Posterior vena cava (tissue), 2 donors: Measurements from ENCODE around the gene NPFFR1. TPM values are rescaled to one million over a fixed set of nuclear protein-coding genes. Genes with fewer than 3 reads are reported as not detected.
"Not testable (repeated sequence)": the region's sequence is repeated elsewhere in the genome, so short reads cannot be mapped to it uniquely, and the experiment has no call there.

Experiments used
- DNase-seq: peaks from one replicate; pipeline ENCODE4 v3.0.0-alpha.2; 2020; ENCODE audit warnings: low spot score
- intact Hi-C, 2 donors: fragments of 100-400 bp; cut with DNase I; formaldehyde crosslinking; loops; one replicate each; pipeline versions ENCODE4 v1.14.1 to v1.14.2; 2022 to 2023
- total RNA-seq, 2 donors: library from RNA; stranded (reverse); fragmentation: NEBNext Ultra II Directional; extraction: Animal tissue kit (Norgen Biotek cat#: 25700); gene quantifications; one replicate each; pipeline ENCODE4 v1.2.1, GENCODE V29; 2021
- donor health status: DM: yes; HTN: yes; CAD: no.
- donor health status: DM: yes; HTN: yes; CAD: no.

Gene NPFFR1
- total RNA-seq, 2 donors from 2014 or later: not detected

DNA sequence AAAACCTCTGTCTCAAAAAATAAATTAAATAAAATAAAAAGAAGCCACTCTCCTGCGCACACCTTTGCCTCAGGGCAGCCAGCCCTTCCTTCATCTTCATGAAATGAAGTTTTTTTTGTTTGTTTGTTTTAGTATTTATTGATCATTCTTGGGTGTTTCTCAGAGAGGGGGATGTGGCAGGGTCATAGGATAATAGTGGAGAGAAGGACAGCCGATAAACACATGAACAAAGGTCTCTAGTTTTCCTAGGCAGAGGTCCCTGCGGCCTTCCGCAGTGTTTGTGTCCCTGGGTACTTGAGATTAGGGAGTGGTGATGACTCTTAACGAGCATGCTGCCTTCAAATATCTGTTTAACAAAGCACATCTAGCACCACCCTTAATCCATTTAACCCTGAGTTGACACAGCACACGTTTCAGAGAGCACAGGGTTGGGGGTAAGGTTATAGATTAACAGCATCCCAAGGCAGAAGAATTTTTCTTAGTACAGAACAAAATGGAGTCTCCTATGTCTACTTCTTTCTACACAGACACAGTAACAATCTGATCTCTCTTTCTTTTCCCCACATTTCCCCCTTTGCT lies 45.8 kb downstream of the NPFFR1 start:
- DNase-seq, intact Hi-C loops: not testable (repeated sequence)

DNA sequence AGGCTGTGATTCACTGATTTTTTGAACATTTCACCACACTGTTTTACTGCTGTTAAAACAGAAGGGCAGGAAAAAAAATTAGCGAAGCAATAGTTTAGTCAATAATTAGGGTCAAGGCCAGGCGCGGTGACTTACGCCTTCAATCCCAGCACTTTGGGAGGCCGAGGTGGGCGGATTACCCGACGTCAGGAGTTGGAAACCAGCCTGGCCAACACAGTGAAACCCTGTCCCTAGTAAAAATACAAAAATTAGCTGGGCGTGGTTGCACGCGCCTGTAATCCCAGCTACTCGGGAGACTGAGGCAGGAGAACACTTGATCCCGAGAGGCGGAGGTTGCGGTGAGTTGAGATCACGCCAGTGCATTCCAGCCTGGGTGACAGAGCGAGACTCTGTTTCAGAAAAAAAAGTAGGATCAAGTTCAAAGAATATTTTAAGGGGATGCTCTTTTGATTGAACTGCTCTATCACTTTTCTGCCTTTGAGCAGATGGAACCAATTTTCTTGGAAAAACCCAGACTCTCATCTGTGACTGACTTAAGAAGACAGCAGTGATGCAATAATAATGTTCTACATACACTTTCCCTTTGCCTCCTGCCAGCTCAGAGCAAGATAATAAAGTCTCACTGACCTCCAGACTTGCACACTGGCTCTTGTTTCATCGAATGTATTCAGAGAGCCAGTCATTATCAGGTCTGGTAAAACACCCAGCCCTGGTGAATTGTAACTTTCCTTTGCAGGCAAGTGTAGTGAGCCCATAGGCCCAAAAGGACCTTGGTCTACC lies 48.9 kb downstream of the NPFFR1 start:
- DNase-seq: no peak
- intact Hi-C loops: no loop called here

DNA sequence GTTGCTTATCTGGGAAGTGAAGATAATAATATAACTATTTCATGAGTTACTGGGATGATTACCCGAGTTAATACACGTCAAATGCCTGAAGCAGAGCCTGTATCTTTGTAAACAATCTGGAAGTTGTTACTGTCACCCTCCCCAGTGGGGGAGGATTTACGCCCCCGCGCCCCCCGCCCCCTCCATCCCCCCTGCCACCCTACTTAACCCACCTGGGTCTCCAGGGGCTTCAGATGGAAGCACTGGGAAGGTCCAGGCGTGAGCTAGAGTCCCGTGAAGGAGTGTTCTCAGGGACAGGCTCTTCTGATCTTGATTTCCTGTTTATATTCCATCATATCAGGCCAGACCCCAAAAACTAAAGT lies 49.9 kb downstream of the NPFFR1 start:
- intact Hi-C loops: no loop called here

DNA sequence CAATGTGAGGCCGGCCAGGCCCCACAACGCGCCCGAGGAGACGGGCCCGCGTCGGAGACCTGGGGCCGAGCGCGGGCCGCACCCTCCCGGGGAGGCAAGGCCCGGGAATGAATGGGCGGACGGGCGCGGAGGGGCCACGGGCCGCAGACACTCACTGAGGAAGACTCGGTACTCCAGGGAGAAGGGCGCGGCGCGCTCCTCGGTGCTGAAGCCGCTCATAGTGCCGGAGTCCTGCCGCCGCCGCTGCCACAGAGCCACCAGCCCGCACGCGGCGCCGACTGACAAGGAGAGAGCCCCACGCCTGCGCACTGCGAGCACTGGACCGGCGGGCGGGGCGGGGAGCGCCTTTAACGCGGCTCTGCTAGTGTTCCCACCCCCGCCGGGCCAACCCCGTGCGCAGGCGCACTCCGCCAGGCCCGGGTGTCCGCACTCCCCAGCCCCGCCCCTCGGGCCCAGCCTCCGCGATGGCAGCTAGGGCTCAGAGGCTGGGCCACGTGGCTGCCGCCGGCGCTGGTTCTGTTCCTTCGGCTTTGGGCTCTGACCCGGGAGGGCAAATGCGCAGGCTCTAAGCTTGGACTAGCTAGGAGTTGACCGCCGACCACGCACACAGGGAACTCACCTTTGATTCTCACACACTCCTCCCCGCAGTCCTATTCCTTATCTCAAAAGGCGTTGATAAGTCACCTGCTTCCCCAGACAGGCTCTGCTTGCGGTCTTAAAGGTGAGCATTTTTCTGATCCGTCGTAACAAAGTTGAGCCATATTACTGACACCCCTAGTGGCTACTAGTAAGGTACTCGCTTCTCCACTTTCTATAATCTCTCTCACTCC lies 50.5 kb downstream of the NPFFR1 start, which contains the start of gene PPA1:
TSS of gene PPA1 (minus strand) at position 321 of the 830 bp plus-strand sequence. CDS start at position 219, 102 bp downstream.
- intact Hi-C loops: no loop called here
- DNase-seq: peak; percentile 99

More for the DNA sequence above, 49.9 kb downstream of the NPFFR1 start:
- no peak for DNase-seq

DNA sequence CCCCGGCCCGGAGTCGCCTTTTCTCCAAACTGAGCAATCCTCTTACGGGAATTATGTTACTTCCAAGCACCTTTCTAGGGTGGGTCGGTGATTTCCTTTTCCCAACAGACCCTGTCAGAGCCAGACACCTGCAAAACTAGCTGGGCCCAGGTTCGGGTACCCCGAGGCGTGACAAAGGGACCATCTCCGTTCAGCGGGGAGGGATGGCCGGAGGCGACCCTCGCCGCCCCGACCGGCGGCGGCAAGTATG lies 51.0 kb downstream of the NPFFR1 start:
- intact Hi-C loops: no loop called here
- no peak for DNase-seq

DNA sequence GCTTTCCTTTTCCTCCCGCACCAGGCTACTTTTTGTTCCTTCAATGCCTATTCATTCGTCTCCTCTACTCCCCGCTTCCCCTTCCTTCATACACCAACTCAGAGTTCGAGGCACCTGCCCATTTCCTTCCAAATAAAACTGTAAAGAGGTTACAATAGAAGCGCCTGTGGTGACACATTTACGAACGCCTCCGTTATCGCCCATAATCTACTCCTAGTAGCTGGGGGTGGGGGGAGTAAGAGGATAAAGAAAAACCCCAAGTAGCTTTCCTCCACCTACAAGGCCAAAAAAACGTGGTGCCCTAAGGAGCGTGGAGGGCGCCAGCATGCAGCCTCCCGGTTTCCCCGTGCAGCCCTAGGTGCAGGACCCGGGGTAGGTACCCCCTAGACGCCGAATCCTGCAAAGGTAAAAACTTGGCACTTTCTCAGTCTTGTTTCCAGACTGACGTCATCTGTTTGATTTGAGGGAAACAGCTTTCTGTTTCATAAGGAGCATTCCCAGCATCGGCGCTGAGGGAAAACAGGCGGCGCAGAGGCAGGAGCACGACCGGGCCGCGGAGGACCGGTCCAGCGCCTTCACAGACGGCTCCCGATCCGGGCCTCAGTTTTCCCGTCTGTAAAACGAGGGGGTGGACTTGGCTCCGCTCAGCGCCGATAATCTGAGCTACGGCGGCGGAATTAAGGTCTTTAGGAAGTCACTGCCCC lies 51.5 kb downstream of the NPFFR1 start:
- DNase-seq: no peak
- intact Hi-C loops: no loop called here

DNA sequence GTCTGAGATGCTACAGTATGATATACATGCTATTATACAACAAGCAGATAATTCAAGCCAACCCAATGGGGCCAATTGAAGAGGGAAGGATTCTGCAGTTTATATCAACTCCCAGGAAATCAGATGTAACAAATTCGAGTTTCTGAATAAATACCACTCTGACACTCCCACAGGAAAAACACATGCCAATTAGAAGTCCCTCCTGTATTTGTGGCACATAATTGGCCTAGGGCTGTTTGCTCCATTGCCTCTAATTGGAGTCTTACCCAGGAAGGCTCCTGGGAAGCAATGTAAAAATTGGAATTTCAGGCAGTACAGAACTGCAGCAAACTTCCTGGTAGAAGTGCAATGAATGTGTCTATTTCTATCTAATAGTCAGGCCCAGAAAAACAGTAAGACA lies 55.3 kb downstream of the NPFFR1 start:
- DNase-seq: no peak
- intact Hi-C loops: no loop called here

DNA sequence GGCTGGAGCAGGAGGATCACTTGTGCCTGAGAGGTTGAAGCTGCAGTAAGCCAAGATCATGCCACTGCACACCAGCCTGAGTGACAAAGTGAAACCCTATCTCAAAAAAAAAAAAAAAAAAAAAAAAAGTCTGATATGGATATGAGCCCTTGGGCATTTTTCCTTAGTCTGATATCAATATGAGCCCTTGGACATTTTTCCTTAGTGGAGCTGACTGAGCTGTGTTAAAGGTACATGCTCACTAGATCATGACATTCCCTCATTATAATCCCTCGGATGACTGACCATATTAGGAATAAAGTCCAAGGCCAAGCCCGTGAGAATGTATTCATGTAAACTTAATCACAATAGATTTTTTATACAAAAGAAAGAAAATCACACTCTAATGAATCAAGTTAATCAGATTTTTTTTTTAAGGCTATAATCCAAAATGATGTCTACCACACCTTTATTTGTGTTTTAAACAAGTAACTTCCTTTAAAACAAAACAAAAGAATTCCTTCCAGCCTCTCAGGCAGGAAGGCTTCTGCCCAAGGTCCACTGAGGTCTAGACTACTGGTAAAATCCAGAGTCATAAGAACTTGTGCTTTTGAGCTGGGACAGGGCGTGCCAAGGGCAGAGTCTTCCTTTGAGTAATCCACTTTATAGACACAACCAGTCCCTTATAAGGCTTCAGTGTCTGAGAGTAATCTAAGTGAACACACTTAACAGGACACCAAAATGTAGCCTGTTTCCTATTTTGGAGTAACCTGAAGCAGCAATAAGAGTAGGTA lies 56.1 kb downstream of the NPFFR1 start:
- intact Hi-C loops: no loop called here
- no peak for DNase-seq

DNA sequence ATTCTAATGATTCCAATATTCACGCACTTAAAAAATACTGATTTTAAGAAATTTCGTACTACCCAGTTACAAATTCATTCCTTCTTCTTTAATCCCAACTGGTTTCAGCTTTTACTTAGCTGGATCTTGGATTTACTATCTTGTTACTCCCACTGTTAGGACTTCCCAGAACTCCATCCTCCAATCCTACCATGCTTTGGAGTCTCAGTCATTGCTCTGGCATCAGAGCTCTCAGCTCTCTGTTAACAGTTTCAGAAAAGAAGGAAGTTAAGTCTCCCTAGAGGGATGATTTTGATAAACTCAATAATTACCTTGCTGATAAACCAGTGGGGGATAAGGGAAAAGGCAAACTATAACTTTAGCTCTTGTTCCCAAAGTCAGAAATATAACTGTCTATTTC lies 60.1 kb downstream of the NPFFR1 start:
- intact Hi-C loops: loop anchor here (2.0 to 5.0 kb wide), 2 partner anchors 139 to 141 kb away; no protein-coding TSS in a partner anchor
- DNase-seq: no peak

DNA sequence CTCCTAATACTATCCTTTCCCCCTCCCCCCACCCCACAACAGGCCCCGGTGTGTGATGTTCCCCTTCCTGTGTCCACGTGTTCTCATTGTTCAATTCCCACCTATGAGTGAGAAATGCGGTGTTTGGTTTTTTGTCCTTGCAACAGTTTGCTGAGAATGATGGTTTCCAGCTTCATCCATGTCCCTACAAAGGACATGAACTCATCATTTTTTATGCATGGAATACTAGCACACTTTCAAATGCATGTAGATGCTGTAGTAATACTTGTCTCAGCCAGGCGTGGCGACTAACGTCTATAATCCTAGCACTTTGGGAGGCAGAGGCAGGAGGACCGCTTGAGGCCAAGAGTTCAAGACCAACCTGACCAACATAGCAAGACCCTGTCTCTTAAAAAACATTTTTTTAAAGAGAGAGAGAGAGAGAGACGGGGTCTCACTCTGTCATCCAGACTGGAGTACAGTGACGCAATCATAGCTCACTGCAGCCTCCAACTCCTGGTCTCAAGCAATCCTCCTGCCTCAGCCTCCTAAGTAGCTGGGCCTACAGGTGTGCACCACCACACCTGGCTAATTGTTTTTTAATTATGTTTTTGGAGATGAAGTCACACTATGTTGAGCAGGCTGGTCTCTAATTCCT lies 60.9 kb downstream of the NPFFR1 start:
- not testable (repeated sequence) for DNase-seq
- intact Hi-C loops: loop anchor here (2.0 to 5.0 kb wide), 2 partner anchors 139 to 142 kb away; no protein-coding TSS in a partner anchor

DNA sequence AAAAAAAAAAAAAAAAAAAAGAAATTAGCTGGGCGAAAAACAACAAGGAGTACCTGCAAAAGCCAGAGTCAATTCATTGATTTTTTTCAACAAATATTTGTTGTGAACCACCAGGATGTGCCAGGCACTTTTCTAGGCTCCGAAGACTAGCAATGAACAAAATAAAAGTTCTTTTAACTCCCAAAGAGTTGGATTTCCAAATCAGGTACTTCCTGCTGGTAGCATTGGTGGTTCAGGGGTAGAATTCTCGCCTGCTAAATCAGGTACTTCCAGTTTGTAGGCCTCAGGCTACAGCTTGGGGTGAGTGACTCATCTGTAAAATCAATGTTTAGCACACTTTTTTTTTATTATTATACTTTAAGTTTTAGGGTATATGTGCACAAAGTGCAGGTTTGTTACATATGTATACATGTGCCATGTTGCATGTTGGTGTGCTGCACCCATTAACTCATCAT lies 61.4 kb downstream of the NPFFR1 start:
- intact Hi-C loops: loop anchor here (2.0 to 5.0 kb wide), 2 partner anchors 140 to 142 kb away; no protein-coding TSS in a partner anchor
- DNase-seq: no peak

DNA sequence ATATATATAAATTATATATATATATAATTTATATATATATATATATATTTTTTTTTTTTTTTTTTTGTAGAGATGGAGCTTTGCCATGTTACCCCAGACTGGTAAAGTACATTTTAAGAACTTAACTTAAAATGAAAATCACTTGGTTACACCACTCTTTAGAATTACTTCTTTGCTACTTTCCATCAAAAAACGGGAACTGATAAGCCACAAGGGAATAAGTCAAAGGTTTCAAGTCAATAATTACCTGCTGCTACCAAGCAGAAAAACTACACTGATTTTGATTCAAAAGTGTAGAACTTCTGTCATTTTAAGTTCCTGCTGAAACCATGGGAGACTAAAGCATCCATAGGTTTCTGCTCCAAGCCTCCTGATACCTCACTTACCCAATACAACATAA lies 62.8 kb downstream of the NPFFR1 start:
- intact Hi-C loops: loop anchor here in 1 of 2 donors (5.0 kb wide), 1 partner anchor 141 kb away; no protein-coding TSS in a partner anchor
- no peak for DNase-seq

DNA sequence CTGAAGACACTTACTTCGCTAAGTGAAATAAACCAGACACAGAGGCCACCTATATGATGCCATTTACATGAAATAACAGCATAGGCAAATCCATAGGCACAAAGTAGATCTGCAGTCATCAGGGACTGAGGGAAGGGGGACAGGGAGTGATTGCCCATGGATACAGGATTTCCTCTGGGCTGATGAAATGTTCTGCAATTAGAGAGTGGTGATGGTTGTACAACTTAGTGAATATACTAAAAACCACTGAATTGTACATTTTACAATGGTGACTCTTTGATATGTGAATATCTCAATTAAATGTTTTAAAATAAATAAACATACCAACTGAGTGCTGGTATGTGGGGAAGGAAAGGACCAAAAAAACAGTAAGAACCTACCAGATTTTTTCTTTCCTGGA lies 70.9 kb downstream of the NPFFR1 start:
- intact Hi-C loops: no loop called here
- no peak for DNase-seq

DNA sequence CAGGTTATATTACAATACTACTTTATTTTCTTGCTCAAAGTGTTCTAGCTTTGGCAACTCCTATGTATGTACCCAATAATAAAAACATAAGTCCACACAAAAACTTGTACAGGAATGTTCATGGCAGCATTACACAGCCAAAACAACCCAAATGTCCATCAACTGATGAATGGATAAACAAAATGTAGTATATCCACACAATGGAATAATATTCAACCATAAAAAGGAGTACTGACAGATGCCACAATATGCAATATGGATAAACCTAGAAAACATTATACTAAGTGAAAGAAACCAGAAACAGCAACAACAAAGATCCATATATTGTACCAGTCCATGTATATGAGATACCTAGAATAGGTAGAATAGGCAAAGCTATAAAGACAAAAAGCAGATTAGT lies 71.5 kb downstream of the NPFFR1 start:
- intact Hi-C loops: no loop called here
- DNase-seq: no peak

DNA sequence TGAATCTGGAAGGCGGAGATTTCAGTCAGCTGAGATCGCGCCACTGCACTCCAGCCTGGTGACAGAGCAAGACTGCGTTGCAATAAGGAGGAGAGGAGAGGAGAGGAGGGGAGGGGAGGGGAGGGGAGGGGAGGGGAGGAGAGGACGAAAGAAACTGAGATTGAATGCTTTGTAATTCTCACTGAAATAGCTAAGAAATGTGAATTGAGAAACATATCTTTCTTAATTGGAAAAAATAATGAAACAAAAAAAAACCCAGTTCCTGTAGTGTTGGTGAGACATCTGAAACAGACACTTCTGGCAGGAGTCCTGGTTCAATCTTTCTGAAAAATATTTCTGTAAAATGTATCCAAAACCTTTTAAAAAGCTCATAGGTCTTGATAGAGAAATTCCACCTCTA lies 77.0 kb downstream of the NPFFR1 start:
- DNase-seq: no peak
- intact Hi-C loops: no loop called here

DNA sequence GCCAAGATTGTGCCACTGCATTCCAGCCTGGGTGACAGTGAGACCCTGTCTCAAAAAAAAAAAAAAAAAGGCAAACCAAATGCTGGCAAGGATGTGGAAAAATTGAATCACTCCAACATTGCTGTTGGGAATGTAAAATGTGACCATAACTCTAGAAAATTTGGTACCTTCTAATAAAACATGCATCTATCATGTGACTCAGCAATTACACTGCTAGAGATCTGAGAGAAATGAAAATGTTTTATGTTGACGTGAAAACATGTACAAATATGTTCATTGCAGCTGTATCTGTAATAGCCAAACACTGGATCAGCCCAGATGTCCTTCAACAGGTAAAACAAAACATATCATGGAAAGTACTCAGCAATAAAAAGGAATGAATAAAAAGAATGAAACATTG lies 82.7 kb downstream of the NPFFR1 start:
- intact Hi-C loops: no loop called here
- no peak for DNase-seq

DNA sequence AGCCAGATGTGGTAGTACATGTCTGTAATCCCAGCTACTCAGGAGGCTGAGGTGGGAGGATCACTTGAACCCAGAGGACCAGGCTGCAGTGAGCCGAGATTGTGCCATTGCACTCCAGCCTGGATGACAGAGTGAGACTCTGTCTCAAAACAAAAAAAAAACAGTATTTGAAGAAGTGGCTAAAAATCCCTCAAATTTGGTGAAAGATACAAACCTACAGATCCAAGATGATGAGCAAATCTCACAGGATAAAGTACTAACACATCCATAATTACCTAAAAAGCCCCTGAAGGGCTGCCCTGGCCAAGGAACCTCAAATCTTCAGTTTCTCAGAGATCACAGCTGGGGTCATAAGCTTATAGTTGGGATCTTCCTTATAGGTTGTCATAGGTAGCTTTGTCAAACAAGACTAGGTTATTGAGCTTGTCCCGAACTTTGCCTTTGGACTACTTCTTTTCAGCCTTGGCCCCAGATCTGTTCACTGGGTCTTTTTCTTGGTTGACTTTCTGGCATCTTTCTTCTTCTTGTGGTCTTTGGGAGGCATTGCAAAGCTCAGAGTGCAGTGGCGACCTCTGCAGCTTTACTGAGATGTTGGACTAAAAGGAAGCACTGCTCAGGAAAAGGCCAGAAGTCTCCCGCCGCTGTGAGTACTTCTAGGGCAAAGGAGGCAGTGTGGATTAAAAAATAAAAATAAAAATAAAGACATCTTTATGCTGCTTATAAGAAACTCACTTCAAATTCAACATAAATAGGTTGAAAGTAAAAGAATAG lies 84.9 kb downstream of the NPFFR1 start:
- DNase-seq: no peak
- intact Hi-C loops: no loop called here
